HL-60 (cell line): ENCODE results near the gene SNAI3.
A peak's percentile ranks its signal among the peaks of the same experiment; 100 is the strongest.

ENCODE experiments used
- DNase-seq, 2 experiments: peaks; one replicate each; pipeline ENCODE4 v3.0.0-alpha.2; 2010 to 2020; ENCODE audit warnings: low read depth in 1 of 2, low spot score in 1 of 2
- H3K27ac ChIP-seq: fragments of 250-450 bp; sonication (Bioruptor Pico); replicated peaks from 2 replicates; pipeline ENCODE4 v1.5.1; 2020; ENCODE audit warnings: mild to moderate bottlenecking, moderate library complexity
- H3K27me3 ChIP-seq: fragments of 250-450 bp; sonication (Bioruptor Pico); 2 replicates; pipeline ENCODE4 v1.5.1; 2021; ENCODE audit warnings: mild to moderate bottlenecking, moderate library complexity; ENCODE audit not compliant: insufficient read depth, poor library complexity, severe bottlenecking
- H3K4me3 ChIP-seq: replicated peaks from 2 replicates; pipeline ENCODE4 v1.5.1; 2011; ENCODE audit warnings: mild to moderate bottlenecking, control low read depth, low read length; ENCODE audit not compliant: insufficient read depth
- GABPA ChIP-seq: IDR thresholded peaks from 2 replicates; pipeline ENCODE4 v1.6.1; 2012; ENCODE audit warnings: low read depth
- POLR2AphosphoS5 ChIP-seq: IDR thresholded peaks from 2 replicates; pipeline ENCODE4 v1.6.1; 2012; ENCODE audit warnings: low read depth
- REST ChIP-seq: IDR thresholded peaks from 2 replicates; pipeline ENCODE4 v1.6.1; 2012; ENCODE audit warnings: low read depth; ENCODE audit not compliant: insufficient replicate concordance
- SPI1 ChIP-seq: IDR thresholded peaks from 2 replicates; pipeline ENCODE4 v1.6.1; 2012; ENCODE audit warnings: low read depth, mild to moderate bottlenecking, borderline replicate concordance
- TF ChIP-seq, protein P1 (sequence below): IDR thresholded peaks from one replicate; pipeline ENCODE4 v1.5.1; 2011; ENCODE audit warnings: low read length, control low read depth, inconsistent platforms; ENCODE audit not compliant: insufficient read depth

Gene SNAI3

DNA sequence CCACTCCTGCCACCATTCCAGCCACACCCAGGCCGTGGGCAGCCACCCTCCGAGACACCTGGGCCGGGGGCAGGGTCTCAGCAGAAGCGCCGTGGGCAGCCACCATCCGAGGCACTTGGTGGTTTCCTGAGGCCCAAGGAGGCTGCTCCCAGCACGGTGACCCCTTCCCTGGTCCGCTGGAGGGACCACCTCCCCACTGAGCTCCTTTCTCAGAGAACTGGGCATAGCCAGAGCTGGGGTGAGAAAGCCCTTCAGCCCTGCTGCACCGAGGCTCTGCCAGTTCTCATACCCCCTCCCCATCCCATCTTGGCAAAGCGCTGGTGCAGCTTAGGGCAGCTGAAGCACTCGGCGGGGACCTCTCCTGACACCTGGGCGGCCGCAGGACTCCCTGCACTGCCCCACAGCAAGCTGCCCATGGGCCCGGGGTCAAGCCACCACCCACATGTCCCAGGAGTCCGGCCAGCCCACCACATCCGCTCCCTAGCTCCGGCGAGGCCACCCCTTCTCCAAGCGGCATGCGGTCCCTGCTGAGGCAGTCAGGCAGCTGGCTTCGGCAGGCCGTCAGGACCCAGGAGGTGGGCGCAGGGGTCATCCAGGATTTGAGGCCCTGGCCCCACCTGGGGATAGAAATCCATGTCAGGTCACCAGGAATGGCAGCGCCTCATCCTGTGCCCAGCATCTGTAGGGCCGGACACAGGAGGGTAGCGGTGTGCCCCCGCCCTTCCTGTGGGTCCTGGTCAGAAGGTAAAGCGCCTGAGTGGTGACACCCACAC lies 34.1 kb downstream of the SNAI3 start:
- Histone ChIP-seq H3K27me3 (no peaks in the 10 kb centered on the region), H3K27ac (no peak overlapping the region), H3K4me3 (no peak overlapping the region)
- no peak for DNase-seq
- TF ChIP-seq GABPA (no peak), SPI1 (no peak), POLR2AphosphoS5 (no peak), REST (no peak)
- TF ChIP-seq, protein P1, sequence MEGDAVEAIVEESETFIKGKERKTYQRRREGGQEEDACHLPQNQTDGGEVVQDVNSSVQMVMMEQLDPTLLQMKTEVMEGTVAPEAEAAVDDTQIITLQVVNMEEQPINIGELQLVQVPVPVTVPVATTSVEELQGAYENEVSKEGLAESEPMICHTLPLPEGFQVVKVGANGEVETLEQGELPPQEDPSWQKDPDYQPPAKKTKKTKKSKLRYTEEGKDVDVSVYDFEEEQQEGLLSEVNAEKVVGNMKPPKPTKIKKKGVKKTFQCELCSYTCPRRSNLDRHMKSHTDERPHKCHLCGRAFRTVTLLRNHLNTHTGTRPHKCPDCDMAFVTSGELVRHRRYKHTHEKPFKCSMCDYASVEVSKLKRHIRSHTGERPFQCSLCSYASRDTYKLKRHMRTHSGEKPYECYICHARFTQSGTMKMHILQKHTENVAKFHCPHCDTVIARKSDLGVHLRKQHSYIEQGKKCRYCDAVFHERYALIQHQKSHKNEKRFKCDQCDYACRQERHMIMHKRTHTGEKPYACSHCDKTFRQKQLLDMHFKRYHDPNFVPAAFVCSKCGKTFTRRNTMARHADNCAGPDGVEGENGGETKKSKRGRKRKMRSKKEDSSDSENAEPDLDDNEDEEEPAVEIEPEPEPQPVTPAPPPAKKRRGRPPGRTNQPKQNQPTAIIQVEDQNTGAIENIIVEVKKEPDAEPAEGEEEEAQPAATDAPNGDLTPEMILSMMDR = no peak

- no peak for DNase-seq
- H3K27me3 ChIP-seq = no peaks in the 10 kb centered on the region
- no peak overlapping the region; the same call in 1 of the 2 replicates for H3K27ac ChIP-seq
- H3K4me3 ChIP-seq = no peak overlapping the region; the same call in 1 of the 2 replicates
- TF ChIP-seq SPI1 (no peak), POLR2AphosphoS5 (no peak), GABPA (no peak), REST (no peak)
- TF ChIP-seq, protein P1 = no peak
Observed at GRCh38 chr16:88651276-88651988, 34.9 kb downstream of the SNAI3 start.

GRCh38 chr16:88650749-88651275 lies 35.5 kb downstream of the SNAI3 start, which contains the start of gene CYBA:
TSS of gene CYBA (minus strand) at chr16:88651053. CDS start at chr16:88651013, 40 bp downstream.
- peak; percentile 64; the same call in 1 of the 2 replicates for TF ChIP-seq POLR2AphosphoS5
- TF ChIP-seq, protein P1 = no peak
- H3K27ac ChIP-seq = peak within 1 kb of the TSS; percentile 98
- peak within 1 kb of the TSS; percentile 77 for H3K4me3 ChIP-seq
- DNase-seq = peak; percentile 67 to 71
- no peaks in the 10 kb centered on the region for H3K27me3 ChIP-seq
